Activated T-cell treated with anti-CD3 and anti-CD28 coated beads, Interleukin-2, amount 50 U/mL, for 72 hours (primary cell): ENCODE measurements around the gene MSH6. TPM values are rescaled to one million over a fixed set of nuclear protein-coding genes. Genes with fewer than 3 reads are reported as not detected.

Experiments used
- ATAC-seq, 2 donors: fragments of 150-1000 bp; cut with Tn5 transposase; replicated peaks in 1 of 2; 2 replicates each; pipeline ENCODE4 v1.10.0; 2021; ENCODE audit warnings: moderate library complexity in 2 of 2, mild to moderate bottlenecking in 1 of 2
- DNase-seq, 2 donors: peaks; one replicate each; pipeline ENCODE4 v3.0.0; 2021 to 2022; ENCODE audit warnings: mixed read lengths in 1 of 2
- H3K27ac Mint-ChIP-seq: one replicate; pipeline ENCODE4 v1.8.0; 2022; ENCODE audit warnings: mild to moderate bottlenecking, moderate library complexity, mixed read lengths
- H3K27me3 Mint-ChIP-seq: one replicate; pipeline ENCODE4 v1.8.0; 2022; ENCODE audit warnings: low read depth, mixed read lengths
- H3K36me3 Mint-ChIP-seq, 2 donors: one replicate each; pipeline ENCODE4 v1.8.0; 2022; ENCODE audit warnings: mixed read lengths in 2 of 2, mild to moderate bottlenecking in 1 of 2; ENCODE audit not compliant: insufficient read depth in 2 of 2
- H3K4me1 Mint-ChIP-seq: one replicate; pipeline ENCODE4 v1.8.0; 2022; ENCODE audit warnings: low read depth, mixed read lengths
- H3K4me3 Mint-ChIP-seq, 2 donors: one replicate each; pipeline ENCODE4 v1.8.0; 2022; ENCODE audit warnings: mild to moderate bottlenecking in 2 of 2, mixed read lengths in 2 of 2, moderate library complexity in 2 of 2
- H3K9me3 Mint-ChIP-seq, 2 donors: one replicate each; pipeline ENCODE4 v1.8.0; 2022; ENCODE audit warnings: mixed read lengths in 2 of 2
- total RNA-seq, 2 donors: library from RNA; stranded (reverse); gene quantifications; one replicate each; pipeline ENCODE4 v1.2.3, GENCODE V29; 2022

Gene MSH6
- 100 to 1,000 TPM; 109 to 140 TPM for total RNA-seq

GRCh38 chr2:47782671-47783485, at the start of gene MSH6:
Gene MSH6 (plus strand): TSS chr2:47783145. CDS start chr2:47783234, 89 bp downstream.
- Mint-ChIP-seq H3K9me3 (no peaks in the 10 kb centered on the region), H3K4me1 (peaks cover 22% of the 10 kb centered on the region), H3K27ac (peak within 1 kb of the TSS; percentile 91), H3K36me3 (peaks cover 5 to 12% of the 10 kb centered on the region in 2 donors), H3K27me3 (no peaks in the 10 kb centered on the region), H3K4me3 (peak within 1 kb of the TSS; percentile 89)
- DNase-seq: peak; percentile 91 to 93
- peak; percentile 89 to 90 for ATAC-seq

GRCh38 chr2:47735136-47735869, 47.6 kb upstream of the MSH6 start:
- DNase-seq: no peak
- H3K27ac Mint-ChIP-seq: no peak overlapping the region
- ATAC-seq: no peak
- no peaks in the 10 kb centered on the region for H3K27me3 Mint-ChIP-seq
- H3K4me3 Mint-ChIP-seq: no peak overlapping the region
- H3K36me3 Mint-ChIP-seq: no peaks in the 10 kb centered on the region
- H3K9me3 Mint-ChIP-seq: no peaks in the 10 kb centered on the region
- H3K4me1 Mint-ChIP-seq: no peaks in the 10 kb centered on the region

- Mint-ChIP-seq H3K27me3 (no peaks in the 10 kb centered on the region), H3K27ac (no peak overlapping the region), H3K4me3 (no peak overlapping the region), H3K4me1 (no peaks in the 10 kb centered on the region), H3K9me3 (no peaks in the 10 kb centered on the region), H3K36me3 (no peaks in the 10 kb centered on the region)
- no peak for ATAC-seq
- no peak for DNase-seq
Observed at GRCh38 chr2:47735912-47736311, 47.0 kb upstream of the MSH6 start.

- H3K4me1 Mint-ChIP-seq: peaks cover 10% of the 10 kb centered on the region
- peaks cover 3% of the 10 kb centered on the region for H3K27me3 Mint-ChIP-seq
- H3K9me3 Mint-ChIP-seq: no peaks in the 10 kb centered on the region
- no peak for DNase-seq
- no peak overlapping the region for H3K27ac Mint-ChIP-seq
- H3K4me3 Mint-ChIP-seq: no peak overlapping the region
- ATAC-seq: no peak
- no peaks in the 10 kb centered on the region for H3K36me3 Mint-ChIP-seq
Observed at GRCh38 chr2:47737191-47737975, 45.6 kb upstream of the MSH6 start.

GRCh38 chr2:47738331-47738730, 44.6 kb upstream of the MSH6 start:
- Mint-ChIP-seq H3K4me1 (peaks cover 13% of the 10 kb centered on the region), H3K27me3 (peaks cover 7% of the 10 kb centered on the region), H3K36me3 (no peaks in the 10 kb centered on the region), H3K27ac (no peak overlapping the region), H3K4me3 (no peak overlapping the region), H3K9me3 (no peaks in the 10 kb centered on the region)
- ATAC-seq (no peak), DNase-seq (no peak)

GRCh38 chr2:47741101-47741500, 41.8 kb upstream of the MSH6 start:
- H3K36me3 Mint-ChIP-seq: no peaks in the 10 kb centered on the region
- ATAC-seq: no peak

GRCh38 chr2:47741637-47742036, 41.3 kb upstream of the MSH6 start:
- Mint-ChIP-seq H3K27me3 (peaks cover 16% of the 10 kb centered on the region), H3K36me3 (peaks cover 0 to 2% of the 10 kb centered on the region in 2 donors), H3K27ac (no peak overlapping the region), H3K4me3 (no peak overlapping the region), H3K9me3 (peaks cover 0 to under 1% of the 10 kb centered on the region in 2 donors), H3K4me1 (peaks cover 13% of the 10 kb centered on the region)
- no peak for DNase-seq
- ATAC-seq: no peak

More at GRCh38 chr2:47741101-47741500, 41.8 kb upstream of the MSH6 start:
- no peak overlapping the region for H3K4me3 Mint-ChIP-seq
- no peak overlapping the region for H3K27ac Mint-ChIP-seq
- no peaks in the 10 kb centered on the region for H3K9me3 Mint-ChIP-seq
- peaks cover 16% of the 10 kb centered on the region for H3K27me3 Mint-ChIP-seq
- H3K4me1 Mint-ChIP-seq: peaks cover 13% of the 10 kb centered on the region
- no peak for DNase-seq

- H3K36me3 Mint-ChIP-seq: peaks cover 1 to 12% of the 10 kb centered on the region in 2 donors
- H3K27me3 Mint-ChIP-seq: peaks cover 16% of the 10 kb centered on the region
- peaks cover 13% of the 10 kb centered on the region for H3K4me1 Mint-ChIP-seq
- no peak for ATAC-seq
- peak in 1 of 2 donors; percentile 1 for DNase-seq
- peaks cover 0 to 8% of the 10 kb centered on the region in 2 donors for H3K9me3 Mint-ChIP-seq
- H3K27ac Mint-ChIP-seq: peak overlapping the region; percentile 1
- H3K4me3 Mint-ChIP-seq: no peak overlapping the region
Observed at GRCh38 chr2:47744074-47744473, 38.9 kb upstream of the MSH6 start.

GRCh38 chr2:47747878-47748277, 35.1 kb upstream of the MSH6 start:
- Mint-ChIP-seq H3K4me1 (peaks cover 11% of the 10 kb centered on the region), H3K27ac (no peak overlapping the region), H3K27me3 (peaks cover 10% of the 10 kb centered on the region), H3K9me3 (peaks cover 0 to 8% of the 10 kb centered on the region in 2 donors), H3K4me3 (no peak overlapping the region), H3K36me3 (peaks cover 1 to 12% of the 10 kb centered on the region in 2 donors)
- DNase-seq (no peak), ATAC-seq (no peak)

- peaks cover 11% of the 10 kb centered on the region for H3K4me1 Mint-ChIP-seq
- H3K36me3 Mint-ChIP-seq: peaks cover 1 to 7% of the 10 kb centered on the region in 2 donors
- H3K27me3 Mint-ChIP-seq: no peaks in the 10 kb centered on the region
- peak; percentile 31 to 33 for ATAC-seq
- peaks cover 0 to 5% of the 10 kb centered on the region in 2 donors for H3K9me3 Mint-ChIP-seq
- H3K27ac Mint-ChIP-seq: peak overlapping the region; percentile 91
- DNase-seq: no peak
- H3K4me3 Mint-ChIP-seq: peak overlapping the region; percentile 63 to 82
Observed at GRCh38 chr2:47751856-47752414, 31.0 kb upstream of the MSH6 start.

- Mint-ChIP-seq H3K27me3 (no peaks in the 10 kb centered on the region), H3K9me3 (no peaks in the 10 kb centered on the region), H3K27ac (no peak overlapping the region), H3K36me3 (peaks cover 0 to 4% of the 10 kb centered on the region in 2 donors), H3K4me1 (peaks cover 9% of the 10 kb centered on the region), H3K4me3 (no peak overlapping the region)
- ATAC-seq (no peak), DNase-seq (no peak)
Observed at GRCh38 chr2:47767497-47767844, 15.5 kb upstream of the MSH6 start.

GRCh38 chr2:47767880-47768609, 14.9 kb upstream of the MSH6 start:
- no peaks in the 10 kb centered on the region for H3K9me3 Mint-ChIP-seq
- H3K27me3 Mint-ChIP-seq: no peaks in the 10 kb centered on the region
- peak; percentile 83 to 93 for ATAC-seq
- DNase-seq: peak; percentile 75 to 85
- H3K4me3 Mint-ChIP-seq: peak overlapping the region in 1 of 2 donors; percentile 37
- peaks cover 0 to 4% of the 10 kb centered on the region in 2 donors for H3K36me3 Mint-ChIP-seq
- no peak overlapping the region for H3K27ac Mint-ChIP-seq
- peaks cover 9% of the 10 kb centered on the region for H3K4me1 Mint-ChIP-seq
